ENCODE results near the gene C11orf58.

GRCh38 chr11:16793511-16793910 is 55.1 kb downstream of the C11orf58 start:
- TF ChIP-seq POLR2A (IDR thresholded peaks at IDR 0.05) (no peak), CTCF (IDR thresholded peaks at IDR 0.05 in 4 of 5, conservative IDR thresholded peaks at IDR 0.05 in 1 of 5) (no peak)
